Lower leg skin (tissue), 3 donors: ENCODE results near the gene RASSF5.

Experiments
- POLR2A ChIP-seq, 2 donors: fragments of 450-650 bp; IDR thresholded peaks; one replicate each; pipeline ENCODE4 v1.6.1; 2016 to 2017; ENCODE audit warnings: antibody characterized with exemption in 2 of 2, mild to moderate bottlenecking in 1 of 2, moderate library complexity in 1 of 2
- TF ChIP-seq, protein P1 (sequence below), 3 donors: fragments of 450-650 bp; IDR thresholded peaks; one replicate each; pipeline ENCODE4 v1.5.1; 2016; ENCODE audit warnings: antibody characterized with exemption in 3 of 3, mild to moderate bottlenecking in 3 of 3, moderate library complexity in 2 of 3

DNA sequence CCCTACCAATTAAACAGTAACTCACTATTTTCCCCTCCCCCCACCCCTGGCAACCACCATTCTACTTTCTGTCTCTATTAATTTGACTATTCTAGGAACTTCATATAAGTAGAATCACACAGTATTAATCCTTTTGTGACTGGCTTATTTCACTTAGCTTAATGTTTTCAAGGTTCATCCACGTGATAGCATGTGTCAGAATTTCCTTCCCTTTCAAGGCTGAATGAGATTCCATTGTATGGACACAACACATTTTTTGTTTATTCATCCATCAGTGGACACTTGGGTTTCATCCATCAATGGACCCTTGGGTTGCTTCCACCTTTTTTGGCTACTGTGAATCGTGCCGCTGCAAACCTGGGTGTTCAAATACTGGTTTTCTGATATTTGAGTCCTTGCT lies 63.2 kb downstream of the RASSF5 start:
- no peak for TF ChIP-seq POLR2A (IDR thresholded peaks at IDR 0.05)
- TF ChIP-seq, protein P1, sequence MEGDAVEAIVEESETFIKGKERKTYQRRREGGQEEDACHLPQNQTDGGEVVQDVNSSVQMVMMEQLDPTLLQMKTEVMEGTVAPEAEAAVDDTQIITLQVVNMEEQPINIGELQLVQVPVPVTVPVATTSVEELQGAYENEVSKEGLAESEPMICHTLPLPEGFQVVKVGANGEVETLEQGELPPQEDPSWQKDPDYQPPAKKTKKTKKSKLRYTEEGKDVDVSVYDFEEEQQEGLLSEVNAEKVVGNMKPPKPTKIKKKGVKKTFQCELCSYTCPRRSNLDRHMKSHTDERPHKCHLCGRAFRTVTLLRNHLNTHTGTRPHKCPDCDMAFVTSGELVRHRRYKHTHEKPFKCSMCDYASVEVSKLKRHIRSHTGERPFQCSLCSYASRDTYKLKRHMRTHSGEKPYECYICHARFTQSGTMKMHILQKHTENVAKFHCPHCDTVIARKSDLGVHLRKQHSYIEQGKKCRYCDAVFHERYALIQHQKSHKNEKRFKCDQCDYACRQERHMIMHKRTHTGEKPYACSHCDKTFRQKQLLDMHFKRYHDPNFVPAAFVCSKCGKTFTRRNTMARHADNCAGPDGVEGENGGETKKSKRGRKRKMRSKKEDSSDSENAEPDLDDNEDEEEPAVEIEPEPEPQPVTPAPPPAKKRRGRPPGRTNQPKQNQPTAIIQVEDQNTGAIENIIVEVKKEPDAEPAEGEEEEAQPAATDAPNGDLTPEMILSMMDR (IDR thresholded peaks at IDR 0.05), result no peak
